IPS-20b (cell line): Measurements from ENCODE around the gene TBRG1.
A peak's percentile ranks its signal among the peaks of the same experiment; 100 is the strongest.

Source experiments
- H3K27ac ChIP-seq: one replicate; pipeline ENCODE4 v1.5.1; 2013; ENCODE audit warnings: low read length
- H3K27me3 ChIP-seq: 2 replicates; pipeline ENCODE4 v1.6.1; 2013; ENCODE audit warnings: mild to moderate bottlenecking, low read length, inconsistent platforms; ENCODE audit not compliant: insufficient read depth
- H3K36me3 ChIP-seq: 2 replicates; pipeline ENCODE4 v1.6.1; 2013; ENCODE audit warnings: low read depth, mild to moderate bottlenecking, inconsistent platforms, low read length, moderate library complexity; ENCODE audit not compliant: insufficient read depth
- H3K4me1 ChIP-seq: 2 replicates; pipeline ENCODE4 v1.6.1; 2013; ENCODE audit warnings: mild to moderate bottlenecking, control low read depth, inconsistent platforms, low read length, moderate library complexity; ENCODE audit not compliant: insufficient read depth
- H3K4me3 ChIP-seq: 2 replicates; pipeline ENCODE4 v1.5.1; 2013; ENCODE audit warnings: mild to moderate bottlenecking, low read length, inconsistent platforms
- H3K9ac ChIP-seq: 2 replicates; pipeline ENCODE4 v1.6.1; 2013; ENCODE audit warnings: low read depth, mild to moderate bottlenecking, inconsistent platforms, low read length, moderate library complexity
- H3K9me3 ChIP-seq: 2 replicates; pipeline ENCODE4 v1.6.1; 2013; ENCODE audit warnings: mild to moderate bottlenecking, low read depth, low read length, inconsistent platforms; ENCODE audit not compliant: insufficient read depth

TBRG1 gene

GRCh38 chr11:124667601-124668000 lies 44.9 kb downstream of the TBRG1 start:
- Histone ChIP-seq H3K27ac (no peak overlapping the region), H3K36me3 (no peaks in the 10 kb centered on the region), H3K4me3 (no peak overlapping the region), H3K4me1 (no peaks in the 10 kb centered on the region), H3K9ac (no peak overlapping the region), H3K27me3 (peaks cover 47% of the 10 kb centered on the region), H3K9me3 (no peaks in the 10 kb centered on the region)

- no peaks in the 10 kb centered on the region for H3K9me3 ChIP-seq
- H3K9ac ChIP-seq, result no peak overlapping the region
- no peak overlapping the region for H3K4me3 ChIP-seq
- peaks cover 55% of the 10 kb centered on the region for H3K27me3 ChIP-seq
- no peak overlapping the region for H3K27ac ChIP-seq
- no peaks in the 10 kb centered on the region for H3K4me1 ChIP-seq
- no peaks in the 10 kb centered on the region for H3K36me3 ChIP-seq
Observed at GRCh38 chr11:124669193-124669592, 46.5 kb downstream of the TBRG1 start.

DNA sequence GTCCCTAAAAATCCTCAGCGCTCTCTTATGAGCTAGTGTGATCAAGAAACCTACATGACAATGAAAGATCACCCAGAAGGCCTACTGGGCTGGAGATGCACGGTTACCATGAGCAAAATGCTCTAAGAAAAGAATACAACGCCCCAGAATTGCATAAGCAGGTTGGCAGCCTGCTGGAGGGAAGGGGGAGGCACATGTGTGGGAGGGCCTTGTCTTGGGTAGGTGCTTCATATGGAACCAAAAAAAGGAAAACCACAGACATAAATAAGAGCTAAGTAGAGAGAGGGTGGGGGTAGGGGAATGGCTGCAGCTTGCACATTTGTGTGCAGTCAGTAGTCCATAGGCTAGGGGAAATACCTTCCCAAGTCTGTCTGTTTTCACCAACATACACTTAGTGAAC lies 48.1 kb downstream of the TBRG1 start:
- Histone ChIP-seq H3K9me3 (no peaks in the 10 kb centered on the region), H3K9ac (no peak overlapping the region), H3K36me3 (no peaks in the 10 kb centered on the region), H3K27ac (no peak overlapping the region), H3K27me3 (peaks cover 55% of the 10 kb centered on the region), H3K4me3 (no peak overlapping the region), H3K4me1 (no peaks in the 10 kb centered on the region)

DNA sequence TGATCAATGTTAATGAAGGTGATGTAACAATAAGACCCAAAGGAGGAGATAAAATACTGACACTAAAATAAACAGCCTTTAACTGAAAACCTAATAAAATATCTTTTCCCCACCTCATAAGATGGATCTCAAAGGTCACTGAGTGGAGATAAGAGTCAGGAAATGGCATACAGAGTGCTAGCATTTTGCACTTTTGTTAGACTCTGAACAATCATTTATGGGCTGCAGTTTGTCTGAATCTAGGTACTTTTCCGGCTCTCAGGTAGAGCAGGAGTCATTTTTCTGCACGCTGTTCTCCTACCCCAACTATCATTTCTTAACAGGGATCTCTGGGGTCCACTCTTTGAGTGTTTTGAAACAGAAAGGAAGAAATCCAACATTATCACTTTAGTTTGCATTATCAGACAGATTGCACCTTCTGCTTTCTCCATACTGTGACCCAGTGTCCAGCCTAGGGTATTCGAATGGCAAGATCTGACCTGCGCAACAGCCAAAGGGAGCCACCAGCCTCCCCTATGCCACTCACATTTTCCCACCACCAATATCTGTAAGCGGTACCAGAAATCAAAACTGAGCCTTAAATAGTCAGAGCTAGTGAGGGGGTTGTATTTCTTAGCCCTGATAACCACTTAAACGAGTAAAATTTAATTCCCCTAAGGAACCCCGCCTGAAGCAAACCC lies 50.0 kb downstream of the TBRG1 start:
- peak overlapping the region; percentile 73 for H3K9ac ChIP-seq
- no peak overlapping the region for H3K27ac ChIP-seq
- H3K4me3 ChIP-seq, result peak overlapping the region; percentile 78
- peaks cover 46% of the 10 kb centered on the region for H3K27me3 ChIP-seq
- H3K9me3 ChIP-seq, result no peaks in the 10 kb centered on the region
- no peaks in the 10 kb centered on the region for H3K36me3 ChIP-seq
- no peaks in the 10 kb centered on the region for H3K4me1 ChIP-seq

GRCh38 chr11:124673333-124674167 lies 50.9 kb downstream of the TBRG1 start, which contains the start of the genes SIAE and SPA17:
SIAE (minus strand) TSS chr11:124673739; CDS start chr11:124673708, 31 bp downstream.
SPA17 (plus strand) TSS chr11:124673904; CDS start chr11:124675265, 1,361 bp downstream.
- H3K9ac ChIP-seq, result peak within 1 kb of the TSS; percentile 73
- H3K36me3 ChIP-seq, result no peaks in the 10 kb centered on the region
- no peaks in the 10 kb centered on the region for H3K4me1 ChIP-seq
- no peaks in the 10 kb centered on the region for H3K9me3 ChIP-seq
- H3K27ac ChIP-seq, result no peak within 1 kb of the TSS
- peak within 1 kb of the TSS; percentile 78 for H3K4me3 ChIP-seq
- peaks cover 42% of the 10 kb centered on the region for H3K27me3 ChIP-seq

DNA sequence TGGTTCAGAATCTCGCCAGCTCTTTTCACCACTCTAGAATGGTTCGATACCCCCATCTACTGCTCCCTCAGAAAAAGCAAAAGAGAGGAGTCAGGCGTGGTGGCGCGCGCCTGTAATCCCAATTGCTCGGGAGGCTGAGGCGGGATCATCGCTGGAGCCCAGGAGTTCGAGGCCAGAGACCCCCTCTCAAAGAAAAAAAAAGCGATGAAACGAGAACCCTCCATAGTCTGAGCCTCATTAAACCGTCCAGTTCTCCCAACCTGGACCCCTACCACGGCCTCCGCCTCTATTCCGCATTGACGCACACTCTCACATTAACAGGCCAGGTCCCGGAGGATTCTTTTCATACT lies 51.5 kb downstream of the TBRG1 start:
- Histone ChIP-seq H3K9me3 (no peaks in the 10 kb centered on the region), H3K4me1 (no peaks in the 10 kb centered on the region), H3K4me3 (peak overlapping the region; percentile 78), H3K36me3 (no peaks in the 10 kb centered on the region), H3K27ac (no peak overlapping the region), H3K9ac (peak overlapping the region; percentile 53; the same call in 1 of the 2 replicates), H3K27me3 (peaks cover 36% of the 10 kb centered on the region)

- H3K27me3 ChIP-seq, result peaks cover 32% of the 10 kb centered on the region
- H3K27ac ChIP-seq, result no peak overlapping the region
- peak overlapping the region; percentile 78 for H3K4me3 ChIP-seq
- no peaks in the 10 kb centered on the region for H3K36me3 ChIP-seq
- H3K9ac ChIP-seq, result peak overlapping the region; percentile 53; the same call in 1 of the 2 replicates
- no peaks in the 10 kb centered on the region for H3K4me1 ChIP-seq
- H3K9me3 ChIP-seq, result no peaks in the 10 kb centered on the region
Observed at GRCh38 chr11:124674571-124674970, 51.9 kb downstream of the TBRG1 start.

- H3K9me3 ChIP-seq, result no peaks in the 10 kb centered on the region
- H3K4me3 ChIP-seq, result no peak overlapping the region
- H3K9ac ChIP-seq, result no peak overlapping the region
- H3K4me1 ChIP-seq, result no peaks in the 10 kb centered on the region
- H3K36me3 ChIP-seq, result no peaks in the 10 kb centered on the region
- peaks cover 15% of the 10 kb centered on the region for H3K27me3 ChIP-seq
- no peak overlapping the region for H3K27ac ChIP-seq
Observed at GRCh38 chr11:124676386-124676785, 53.7 kb downstream of the TBRG1 start.

DNA sequence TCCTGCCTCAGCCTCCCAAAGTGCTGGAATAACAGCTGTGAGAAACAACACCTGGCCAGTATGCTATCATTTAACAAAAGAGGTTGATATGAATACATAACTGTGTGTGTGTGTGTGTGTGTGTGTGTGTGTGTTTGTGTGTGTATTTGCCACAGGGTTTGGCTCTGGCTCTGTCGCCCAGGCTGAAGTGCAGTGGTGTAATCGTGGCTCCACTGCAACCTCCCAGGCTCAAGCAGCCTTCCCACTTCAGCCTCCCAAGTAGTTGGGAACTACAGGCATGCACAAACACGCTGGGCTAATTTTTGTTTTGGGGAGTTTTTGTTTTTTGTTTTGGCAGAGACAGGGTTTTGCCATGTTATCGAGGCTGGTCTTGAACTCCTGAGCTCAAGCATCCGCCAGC lies 55.8 kb downstream of the TBRG1 start:
- H3K9ac ChIP-seq, result no peak overlapping the region
- H3K36me3 ChIP-seq, result no peaks in the 10 kb centered on the region
- H3K27me3 ChIP-seq, result no peaks in the 10 kb centered on the region; the same call in 1 of the 2 replicates
- H3K4me1 ChIP-seq, result no peaks in the 10 kb centered on the region
- no peak overlapping the region for H3K27ac ChIP-seq
- peaks cover 5% of the 10 kb centered on the region for H3K9me3 ChIP-seq
- H3K4me3 ChIP-seq, result no peak overlapping the region

- H3K27ac ChIP-seq, result no peak overlapping the region
- H3K4me3 ChIP-seq, result no peak overlapping the region
- no peaks in the 10 kb centered on the region for H3K27me3 ChIP-seq
- H3K9me3 ChIP-seq, result peaks cover 20% of the 10 kb centered on the region
- no peak overlapping the region for H3K9ac ChIP-seq
- H3K4me1 ChIP-seq, result no peaks in the 10 kb centered on the region
- no peaks in the 10 kb centered on the region for H3K36me3 ChIP-seq
Observed at GRCh38 chr11:124681421-124681820, 58.8 kb downstream of the TBRG1 start.

DNA sequence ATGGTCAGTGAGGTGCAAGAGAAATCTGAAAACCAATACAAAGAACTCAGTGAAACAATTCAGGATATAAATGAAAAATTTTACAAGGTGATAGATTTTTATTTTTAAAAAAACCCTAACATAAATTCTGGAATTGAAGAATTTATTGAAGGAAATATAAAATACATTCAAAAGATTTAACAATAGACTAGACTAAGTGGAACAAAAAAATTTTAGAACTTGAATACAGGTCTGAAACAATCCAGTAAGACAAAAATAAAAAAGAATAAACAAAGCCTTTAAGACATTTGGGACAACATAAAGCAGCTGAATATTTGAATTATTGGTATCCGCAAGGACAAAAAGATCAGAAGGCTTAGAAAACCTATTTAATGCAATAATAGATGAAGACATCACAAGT lies 59.8 kb downstream of the TBRG1 start:
- Histone ChIP-seq H3K9ac (no peak overlapping the region), H3K4me3 (no peak overlapping the region), H3K36me3 (no peaks in the 10 kb centered on the region), H3K4me1 (no peaks in the 10 kb centered on the region), H3K27me3 (no peaks in the 10 kb centered on the region), H3K9me3 (peaks cover 20% of the 10 kb centered on the region), H3K27ac (no peak overlapping the region)
